NOMO-1 (cell line): ENCODE measurements around the gene ZNF280D.
"Not testable (repeated sequence)": the region's sequence is repeated elsewhere in the genome, so short reads cannot be mapped to it uniquely, and the experiment has no call there.

ENCODE experiments used
- DNase-seq, 2 experiments: peaks; one replicate each; lab custom pipeline; 2025; ENCODE audit not compliant: unreplicated experiment in 2 of 2; lab: John Stamatoyannopoulos, UW

The ZNF280D gene

GRCh38 chr15:56719774-56720555 is 13.3 kb downstream of the ZNF280D start:
- DNase-seq = no peak

GRCh38 chr15:56719021-56719612 is 14.2 kb downstream of the ZNF280D start:
- no peak for DNase-seq

GRCh38 chr15:56718560-56718959 is 14.7 kb downstream of the ZNF280D start:
- no peak for DNase-seq

- DNase-seq = no peak
Measured at GRCh38 chr15:56716334-56716733, 17.0 kb downstream of the ZNF280D start.

- no peak for DNase-seq
Measured at GRCh38 chr15:56715220-56715619, 18.1 kb downstream of the ZNF280D start.

GRCh38 chr15:56709502-56709901 is 23.8 kb downstream of the ZNF280D start:
- DNase-seq = not testable (repeated sequence)

GRCh38 chr15:56699743-56700142 is 33.6 kb downstream of the ZNF280D start:
- DNase-seq = no peak

GRCh38 chr15:56698270-56698669 is 35.0 kb downstream of the ZNF280D start:
- DNase-seq = no peak

GRCh38 chr15:56693761-56694160 is 39.5 kb downstream of the ZNF280D start:
- DNase-seq = no peak

GRCh38 chr15:56690733-56691132 is 42.6 kb downstream of the ZNF280D start:
- no peak for DNase-seq

- no peak for DNase-seq
Measured at GRCh38 chr15:56683908-56684307, 49.4 kb downstream of the ZNF280D start.

GRCh38 chr15:56681113-56681512 is 52.2 kb downstream of the ZNF280D start:
- DNase-seq = no peak

- no peak for DNase-seq
Measured at GRCh38 chr15:56679225-56679624, 54.1 kb downstream of the ZNF280D start.

- no peak for DNase-seq
Measured at GRCh38 chr15:56678571-56678970, 54.7 kb downstream of the ZNF280D start.

GRCh38 chr15:56677271-56677670 is 56.0 kb downstream of the ZNF280D start:
- DNase-seq = no peak

GRCh38 chr15:56675930-56676329 is 57.4 kb downstream of the ZNF280D start:
- DNase-seq = no peak

GRCh38 chr15:56674857-56675256 is 58.5 kb downstream of the ZNF280D start:
- DNase-seq = no peak

GRCh38 chr15:56672721-56673120 is 60.6 kb downstream of the ZNF280D start:
- no peak for DNase-seq

- no peak for DNase-seq
Measured at GRCh38 chr15:56667517-56667916, 65.8 kb downstream of the ZNF280D start.

GRCh38 chr15:56660943-56661342 is 72.4 kb downstream of the ZNF280D start:
- DNase-seq = no peak

GRCh38 chr15:56659197-56659596 is 74.1 kb downstream of the ZNF280D start:
- no peak for DNase-seq

- no peak for DNase-seq
Measured at GRCh38 chr15:56654624-56655023, 78.7 kb downstream of the ZNF280D start.
